ENCODE measurements around the gene LYST.
A peak's percentile ranks its signal among the peaks of the same experiment; 100 is the strongest.

Gene LYST

DNA sequence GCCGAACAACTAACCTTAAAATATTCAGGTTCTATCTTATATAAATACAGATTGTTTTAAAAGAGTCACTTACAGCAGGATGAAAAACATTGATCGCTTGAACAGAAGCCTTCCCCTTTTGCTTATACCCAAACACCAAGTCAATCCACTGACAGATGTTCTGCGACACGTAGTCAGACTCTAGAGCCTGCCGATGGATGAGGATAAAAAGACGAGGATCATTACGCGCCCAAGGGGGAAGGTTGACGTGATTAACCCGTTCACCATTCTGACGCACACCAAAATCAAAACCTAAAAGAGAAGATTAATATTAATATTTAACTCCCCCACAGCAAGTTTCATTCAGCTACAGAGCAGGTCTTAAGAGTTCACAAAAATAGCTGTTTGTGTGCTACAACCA is 157.7 kb downstream of the LYST start:
- no peak for DNase-seq

DNA sequence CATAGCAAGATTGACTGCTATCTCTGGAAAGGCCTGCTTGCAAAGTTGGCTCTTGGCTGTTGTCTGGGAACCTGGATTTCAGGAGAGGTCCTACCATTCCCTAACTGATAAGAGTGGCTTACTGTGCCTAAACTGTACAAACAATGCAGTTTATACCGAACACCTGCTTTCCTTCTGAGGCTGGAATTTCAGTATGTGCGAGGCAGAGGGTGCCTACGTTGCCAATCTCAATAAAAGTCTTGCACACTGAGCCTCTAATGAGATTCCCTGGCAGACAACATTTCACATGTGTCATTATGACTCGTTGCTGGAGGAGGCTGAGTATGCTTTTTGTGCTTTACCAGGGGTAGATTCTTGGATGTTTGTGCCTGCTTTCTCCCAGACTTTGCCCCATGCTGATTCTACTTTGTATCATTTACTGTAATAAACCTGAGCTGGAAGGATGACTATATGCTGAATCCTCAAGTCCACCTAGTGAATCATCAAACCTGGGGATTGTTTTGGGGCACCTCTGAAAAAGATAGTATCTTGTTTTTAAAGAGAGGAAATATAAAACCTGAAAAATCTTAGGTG is 158.2 kb downstream of the LYST start:
- DNase-seq: peak; percentile 17 to 58

DNA sequence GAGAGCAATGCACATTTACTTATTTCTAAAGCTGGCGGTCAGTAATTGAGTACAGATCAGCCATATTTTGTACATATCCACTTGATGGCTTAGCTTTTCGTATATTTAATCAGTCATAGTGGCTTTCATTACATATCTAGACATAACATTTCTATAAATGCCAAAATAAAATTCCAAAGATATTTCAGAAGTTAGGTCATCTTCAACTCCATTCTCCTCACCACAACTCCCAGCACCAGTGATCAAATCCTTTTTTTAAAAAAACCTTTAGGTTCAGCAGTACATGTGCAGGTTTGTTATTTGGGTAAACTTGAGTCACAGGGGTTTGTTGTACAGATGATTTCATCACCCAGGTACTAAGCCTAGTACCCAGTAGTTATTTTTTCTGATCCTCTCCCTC is 163.2 kb downstream of the LYST start:
- no peak for DNase-seq

- no peak for DNase-seq
Observed at GRCh38 chr1:235702412-235702811, 164.3 kb downstream of the LYST start.

DNA sequence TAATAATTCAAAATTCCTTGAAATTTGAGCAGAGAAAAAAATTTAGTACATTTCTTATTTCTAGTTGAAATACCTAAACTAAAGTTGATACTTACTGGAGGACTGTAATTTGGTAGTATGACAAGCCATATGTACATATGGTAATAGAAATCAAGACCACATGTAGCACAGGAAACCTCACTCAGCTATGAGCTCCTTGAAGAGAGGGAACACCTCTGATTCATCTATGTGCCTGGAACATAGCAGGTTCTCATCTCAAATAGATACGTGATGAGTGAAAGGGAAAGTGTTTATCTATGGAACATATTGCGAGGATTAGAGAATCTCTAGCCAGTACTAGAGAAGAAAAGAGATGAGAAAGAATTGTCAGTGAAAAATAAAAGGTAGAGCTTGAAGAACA is 169.2 kb downstream of the LYST start:
- no peak for DNase-seq

DNA sequence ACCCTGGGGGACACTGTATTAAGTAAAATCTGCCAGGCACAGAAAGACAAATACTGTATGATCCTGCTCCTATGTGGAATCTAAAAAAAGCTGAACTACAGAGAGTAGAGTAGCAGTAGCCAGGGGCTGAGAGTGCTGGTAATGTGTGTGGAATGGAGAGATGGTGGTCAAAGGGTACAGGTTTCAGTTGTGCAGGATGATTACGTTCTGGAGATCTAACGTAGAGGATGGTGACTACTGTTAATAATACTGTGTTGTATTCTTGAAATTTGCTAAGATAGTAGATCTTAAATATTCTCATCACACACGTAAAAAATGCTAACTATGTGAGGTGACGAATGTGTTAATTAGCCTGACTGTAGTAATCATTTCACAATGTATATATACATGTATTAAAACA is 177.3 kb downstream of the LYST start:
- DNase-seq: no peak

DNA sequence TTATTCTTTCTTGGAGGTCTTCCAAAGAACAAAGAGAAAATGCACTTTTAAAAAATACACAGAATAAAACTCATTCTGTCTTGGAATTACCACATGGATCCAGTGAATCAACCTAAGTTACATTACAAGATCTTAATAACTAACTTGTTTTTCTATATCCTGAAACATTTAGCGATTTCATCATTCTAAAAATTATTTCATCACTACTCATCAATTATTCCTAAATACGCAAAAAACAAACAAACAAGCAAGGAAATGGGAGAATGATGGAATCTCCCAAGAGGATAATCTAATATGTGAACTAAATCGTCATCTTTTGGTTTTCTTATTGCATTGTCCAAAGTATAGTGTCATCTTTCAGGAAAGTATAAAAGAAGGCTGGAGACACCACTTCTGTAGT is 178.6 kb downstream of the LYST start:
- DNase-seq: no peak

GRCh38 chr1:235683653-235684052 is 183.1 kb downstream of the LYST start:
- DNase-seq: no peak

GRCh38 chr1:235682216-235682615 is 184.5 kb downstream of the LYST start:
- DNase-seq: no peak

DNA sequence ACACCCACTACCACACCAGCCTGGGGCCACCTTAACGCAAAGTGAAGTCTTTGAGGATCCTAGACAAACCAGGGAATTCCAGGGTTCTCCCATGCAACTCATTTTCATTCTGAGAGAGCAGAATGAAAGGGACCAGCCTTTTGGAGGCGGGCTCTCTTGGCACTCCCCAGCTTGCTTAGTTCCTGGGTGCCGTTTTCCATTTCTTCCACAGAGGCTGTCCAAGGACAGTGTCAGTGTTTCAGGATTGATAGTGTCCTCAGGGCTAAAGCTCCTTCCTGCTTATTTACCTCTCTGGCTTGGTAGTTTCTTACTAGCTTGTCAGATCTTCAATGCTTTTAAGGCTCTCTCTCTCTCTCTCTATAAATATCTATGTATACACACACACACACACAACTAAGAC is 187.1 kb downstream of the LYST start:
- DNase-seq: no peak

GRCh38 chr1:235679005-235679404 is 187.7 kb downstream of the LYST start:
- no peak for DNase-seq

DNA sequence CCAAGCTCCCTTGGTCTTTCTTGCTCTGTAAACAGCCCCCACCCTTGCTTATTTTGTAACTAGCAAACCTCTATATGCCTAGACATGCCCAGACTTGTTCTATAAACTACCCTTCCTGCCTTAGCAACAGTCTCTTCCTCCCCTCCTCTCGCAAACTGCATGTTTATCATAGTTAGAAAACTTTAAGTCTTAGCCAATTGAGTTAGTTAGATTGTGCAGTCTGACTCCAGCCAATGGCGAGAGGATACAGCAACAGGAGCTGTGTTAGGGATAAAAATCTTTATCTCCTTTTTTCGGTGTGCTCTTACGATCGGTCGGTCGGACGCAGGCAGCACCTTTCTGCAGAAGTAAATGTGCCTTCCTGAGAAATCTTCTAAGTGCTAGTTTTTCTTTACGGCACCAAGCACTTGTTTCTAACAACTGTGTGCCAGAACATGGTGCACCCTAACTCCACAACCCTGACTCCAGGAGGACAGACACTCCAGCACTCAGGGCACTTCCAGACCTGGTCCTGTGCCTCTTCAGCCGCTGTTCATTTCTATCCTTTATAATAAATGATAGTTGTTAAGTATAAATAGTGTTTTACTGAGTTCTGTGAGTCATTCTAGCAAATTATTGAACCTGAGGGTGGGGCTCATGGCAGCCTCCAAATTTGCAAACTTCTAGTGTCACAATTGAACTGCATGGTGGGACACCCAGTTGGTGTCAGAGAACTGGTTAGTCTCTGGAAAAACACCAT is 191.4 kb downstream of the LYST start:
- DNase-seq: no peak

DNA sequence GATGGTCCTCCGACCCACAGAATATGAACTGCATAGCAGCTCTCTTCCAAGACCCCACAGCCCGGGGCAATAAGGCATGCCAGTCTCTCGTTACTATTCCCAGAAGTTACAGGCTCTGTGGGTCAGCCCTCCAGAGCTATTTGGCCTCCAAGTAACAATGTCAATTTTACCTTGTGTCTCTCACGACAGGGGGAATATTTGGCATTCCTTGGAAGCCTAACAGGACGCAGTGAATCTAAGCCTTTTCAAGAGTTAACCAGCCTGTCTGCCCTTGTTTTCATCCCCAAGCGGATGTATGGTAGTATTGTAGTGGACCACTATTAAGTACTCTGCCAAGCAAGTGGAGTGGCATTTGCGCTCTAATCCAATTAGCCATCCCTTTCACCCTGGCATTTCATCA is 192.7 kb downstream of the LYST start:
- DNase-seq: no peak

GRCh38 chr1:235671992-235672391 is 194.7 kb downstream of the LYST start:
- DNase-seq: no peak

DNA sequence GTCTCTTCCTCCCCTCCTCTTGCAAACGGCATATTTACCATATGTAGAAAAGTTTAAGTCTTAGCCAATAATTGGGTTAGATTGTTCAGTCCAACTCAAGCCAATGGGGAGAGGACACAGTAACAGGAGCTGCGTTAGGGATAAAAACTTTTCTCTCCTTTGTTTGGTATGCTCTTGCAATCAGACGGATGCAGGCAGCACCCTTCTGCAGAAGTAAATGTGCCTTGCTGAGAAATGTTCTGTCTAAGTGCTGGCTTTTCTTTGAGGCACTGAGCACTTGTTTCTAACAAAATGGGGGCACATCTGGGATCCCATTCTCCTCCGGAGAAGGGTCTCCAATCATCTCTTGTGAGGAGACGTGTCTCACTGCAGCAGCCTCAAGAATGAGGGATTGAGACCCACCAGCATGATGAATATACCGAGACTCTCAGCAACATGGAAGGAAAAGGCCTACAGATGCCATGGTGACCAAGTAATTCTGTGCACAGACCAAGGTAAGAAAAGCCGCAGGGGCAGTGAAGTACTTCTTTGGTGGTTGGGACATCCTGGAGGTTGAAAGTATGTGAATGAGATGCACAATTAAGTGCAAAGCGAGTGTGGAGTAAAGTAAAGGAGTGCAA is 196.4 kb downstream of the LYST start:
- DNase-seq: no peak

- no peak for DNase-seq
Observed at GRCh38 chr1:235669277-235669676, 197.4 kb downstream of the LYST start.

DNA sequence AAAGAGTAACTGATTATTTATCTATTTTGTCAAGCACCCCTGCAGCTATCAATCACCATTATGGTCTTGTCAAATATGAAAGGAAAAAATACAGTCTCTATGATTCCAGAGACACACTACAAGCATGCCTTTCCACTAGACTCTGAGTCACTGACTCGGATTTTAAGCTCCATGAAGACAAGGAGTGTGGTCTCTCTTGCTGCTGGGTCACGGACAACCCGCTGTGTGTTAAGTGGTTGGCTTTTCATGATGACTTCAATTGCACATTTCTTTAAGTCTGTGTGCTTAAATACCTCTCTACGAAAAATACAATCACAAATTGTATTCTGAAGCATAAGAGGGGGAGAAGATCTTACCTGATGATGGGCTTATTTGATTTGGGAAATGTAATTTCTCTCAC is 203.1 kb downstream of the LYST start:
- no peak for DNase-seq

- DNase-seq: no peak
Observed at GRCh38 chr1:235661568-235661967, 205.1 kb downstream of the LYST start.

DNA sequence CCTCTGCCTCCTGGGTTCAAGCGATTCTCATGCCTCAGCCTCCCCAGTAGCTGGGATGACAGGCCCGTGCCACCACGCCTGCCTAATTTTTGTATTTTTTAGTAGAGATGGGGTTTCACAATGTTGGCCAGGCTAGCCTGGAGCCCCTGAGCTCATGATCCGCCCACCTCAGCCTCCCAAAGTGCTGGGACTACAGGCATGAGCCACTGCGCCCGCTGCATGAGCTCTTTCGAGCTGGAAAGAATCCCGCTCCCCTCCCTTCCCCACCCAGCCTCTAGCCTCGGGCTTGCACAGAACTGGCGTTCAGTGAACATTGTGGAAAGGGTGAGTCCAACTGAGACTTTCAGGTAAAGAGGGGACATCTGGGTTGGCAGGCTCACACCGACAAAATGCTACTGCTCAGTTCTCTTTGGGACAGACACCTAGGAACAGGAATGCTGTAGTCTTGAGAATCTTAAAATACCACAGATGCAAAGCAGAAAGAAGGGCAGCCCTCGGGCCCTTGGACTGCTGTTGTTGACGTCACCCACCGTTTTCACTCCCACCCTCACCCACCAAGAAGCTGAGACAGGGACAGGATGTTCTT is 207.4 kb downstream of the LYST start:
- no peak for DNase-seq

GRCh38 chr1:235657747-235658526 is 208.8 kb downstream of the LYST start:
- DNase-seq: no peak

DNA sequence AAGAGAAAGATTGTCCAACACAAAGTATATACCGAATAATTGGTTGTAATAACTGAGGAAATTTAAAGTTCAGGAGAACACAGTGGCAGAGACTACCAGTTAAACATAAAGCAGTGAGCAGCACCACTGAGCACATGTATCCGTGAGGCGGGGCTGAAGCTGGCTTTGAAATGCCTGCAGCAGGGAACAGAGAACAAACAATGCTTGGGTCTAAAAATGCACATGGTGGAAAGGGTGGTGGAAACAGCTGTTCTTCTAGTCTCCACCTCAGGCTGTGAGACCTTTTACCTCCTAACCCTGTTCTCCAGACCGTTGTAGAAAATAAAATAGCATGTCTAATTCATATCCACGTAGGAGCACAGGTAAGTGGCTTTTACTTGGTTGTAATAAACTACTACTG is 209.4 kb downstream of the LYST start:
- DNase-seq: peak; percentile 9 to 13

DNA sequence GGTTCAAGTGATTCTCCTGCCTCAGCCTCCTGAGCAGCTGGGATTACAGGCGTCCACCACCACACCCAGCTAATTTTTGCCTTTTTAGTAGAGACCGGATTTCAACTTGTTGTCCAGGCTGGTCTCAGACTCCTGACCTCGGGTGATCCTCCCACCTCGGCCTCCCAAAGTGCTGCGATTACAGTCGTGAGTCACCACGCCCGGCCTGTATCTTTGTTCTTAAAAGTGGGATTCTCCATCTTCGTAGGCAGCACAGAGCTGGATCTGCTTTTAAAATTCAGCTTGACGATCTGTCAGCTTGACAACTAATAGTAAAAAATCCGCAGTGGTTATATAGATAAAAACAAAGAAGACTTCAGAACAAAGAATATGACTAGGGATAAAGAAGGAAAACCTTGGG is 214.3 kb downstream of the LYST start:
- DNase-seq: no peak

DNA sequence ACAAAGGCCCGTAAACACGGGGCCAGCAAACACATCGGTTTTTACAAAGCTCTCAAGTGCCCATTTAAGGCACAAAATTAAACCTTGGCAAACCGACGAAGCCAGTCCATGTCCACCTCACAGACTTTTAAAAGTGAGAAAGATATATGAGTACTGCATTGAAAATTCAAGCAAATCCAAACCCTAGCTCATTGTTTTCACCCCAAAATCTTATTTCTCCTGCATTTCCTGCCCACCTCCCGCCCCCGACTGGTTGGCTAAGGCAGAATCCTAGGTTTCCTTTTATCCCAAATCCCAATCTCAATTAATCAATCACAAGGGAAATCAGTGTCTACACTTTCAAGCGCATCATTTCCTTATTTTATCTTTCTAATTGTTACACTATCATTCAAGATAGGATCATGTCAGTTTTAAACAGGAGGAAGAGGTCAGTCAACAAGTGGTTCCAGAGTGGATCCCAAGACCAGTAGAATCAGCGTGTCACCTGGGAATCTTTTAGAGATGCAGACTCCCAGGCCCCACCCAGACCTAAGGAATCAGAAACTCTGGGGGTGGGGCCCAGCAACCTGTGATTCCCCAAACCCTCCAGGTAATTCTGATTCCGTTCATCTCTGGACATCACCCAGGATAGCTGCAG is 215.4 kb downstream of the LYST start:
- DNase-seq: no peak
